CD8-positive, alpha-beta memory T cell (primary cell): ENCODE measurements around the gene DHTKD1. TPM values are rescaled to one million over a fixed set of nuclear protein-coding genes. Genes with fewer than 3 reads are reported as not detected.

Experiments used
- polyA plus RNA-seq: library from polyadenylated mRNA; unstranded; fragments of 300-500 nt; fragmentation: Illumina TruSeq; gene quantifications from one replicate; pipeline ENCODE4 v1.2.3, GENCODE V29; 2021
- total RNA-seq, 2 experiments: library from RNA; stranded (reverse); gene quantifications; one replicate each; pipeline ENCODE4 v1.2.3, GENCODE V29; 2021

The DHTKD1 gene
- total and polyA plus RNA-seq, 3 experiments from 2014 or later = 9.2 to 13.9 (median 11.1) TPM

Other genes with a start within 250 kb of the DHTKD1 start
- gene PROSER2, start 245.6 kb upstream of the DHTKD1 start, total RNA-seq = 1 to 10 TPM; 1.5 to 2.4 TPM
- 1.7 TPM for gene PROSER2, start 245.6 kb upstream of the DHTKD1 start, polyA plus RNA-seq
- 10 to 100 TPM; 39.8 to 42.4 TPM for gene UPF2, start 26.1 kb upstream of the DHTKD1 start, total RNA-seq
- 18.5 TPM for gene UPF2, start 26.1 kb upstream of the DHTKD1 start, polyA plus RNA-seq
- 10 to 100 TPM; 12.5 to 13.6 TPM for gene SEC61A2, start 60.7 kb downstream of the DHTKD1 start, total RNA-seq
- gene SEC61A2, start 60.7 kb downstream of the DHTKD1 start, polyA plus RNA-seq = 2.5 TPM
- gene NUDT5, start 126.9 kb downstream of the DHTKD1 start, total RNA-seq = 100 to 1,000 TPM; 119 to 125 TPM
- gene NUDT5, start 126.9 kb downstream of the DHTKD1 start, polyA plus RNA-seq = 61.4 TPM
- gene CDC123, start 127.2 kb downstream of the DHTKD1 start, total RNA-seq = 100 to 1,000 TPM; 161 to 162 TPM
- 97.5 TPM for gene CDC123, start 127.2 kb downstream of the DHTKD1 start, polyA plus RNA-seq